ENCODE results near the gene ODF4.
"Not testable (repeated sequence)": the region's sequence is repeated elsewhere in the genome, so short reads cannot be mapped to it uniquely, and the experiment has no call there.

The ODF4 gene

DNA sequence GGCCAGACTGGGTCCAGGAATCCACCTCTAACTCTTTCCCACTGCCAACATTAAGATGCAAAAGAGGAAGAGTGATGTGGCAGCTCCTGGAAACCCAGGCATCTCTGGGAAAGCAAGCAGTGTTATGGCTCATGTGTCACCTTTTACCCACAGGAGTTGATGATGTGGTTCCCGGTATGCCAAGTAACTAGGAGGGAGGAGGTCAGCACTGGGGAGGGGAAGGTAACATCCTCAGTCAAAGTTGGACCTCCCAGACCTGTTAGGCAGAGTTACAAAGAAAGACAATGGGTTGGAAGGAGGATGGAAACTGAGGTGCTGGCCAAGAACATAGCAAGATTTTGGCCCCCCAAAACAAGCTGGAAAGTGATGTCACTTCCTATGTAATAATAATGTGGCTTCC, 25.5 kb downstream of the ODF4 start:
- no peak overlapping the region for H3K4me3 ChIP-seq (replicated peaks in 1 of 2; ENCODE audit: low read depth in 2 of 2, low read length in 2 of 2)
- peak; percentile 61 to 64 for DNase-seq (ENCODE audit: low read depth in 2 of 2)
- no peak for TF ChIP-seq CTCF (IDR thresholded peaks at IDR 0.05; ENCODE audit: low read depth, low read length)

- no peak overlapping the region for H3K4me3 ChIP-seq (replicated peaks in 1 of 2; ENCODE audit: low read depth in 2 of 2, low read length in 2 of 2)
- DNase-seq (ENCODE audit: low read depth in 2 of 2), result peak; percentile 92 to 95
- TF ChIP-seq CTCF (IDR thresholded peaks at IDR 0.05; ENCODE audit: low read depth, low read length), result no peak
Observed at GRCh38 chr17:8366231-8366630, 26.6 kb downstream of the ODF4 start.

GRCh38 chr17:8368193-8368592, 28.6 kb downstream of the ODF4 start:
- no peak overlapping the region for H3K4me3 ChIP-seq (replicated peaks in 1 of 2; ENCODE audit: low read depth in 2 of 2, low read length in 2 of 2)
- no peak for TF ChIP-seq CTCF (IDR thresholded peaks at IDR 0.05; ENCODE audit: low read depth, low read length)
- DNase-seq (ENCODE audit: low read depth in 2 of 2), result no peak

- no peak overlapping the region for H3K4me3 ChIP-seq (replicated peaks in 1 of 2; ENCODE audit: low read depth in 2 of 2, low read length in 2 of 2)
- DNase-seq (ENCODE audit: low read depth in 2 of 2), result no peak
- TF ChIP-seq CTCF (IDR thresholded peaks at IDR 0.05; ENCODE audit: low read depth, low read length), result no peak
Observed at GRCh38 chr17:8369944-8370343, 30.3 kb downstream of the ODF4 start.

GRCh38 chr17:8371786-8372185, 32.1 kb downstream of the ODF4 start:
- TF ChIP-seq CTCF (IDR thresholded peaks at IDR 0.05; ENCODE audit: low read depth, low read length), result no peak
- no peak for DNase-seq (ENCODE audit: low read depth in 2 of 2)
- H3K4me3 ChIP-seq (replicated peaks in 1 of 2; ENCODE audit: low read depth in 2 of 2, low read length in 2 of 2), result no peak overlapping the region

DNA sequence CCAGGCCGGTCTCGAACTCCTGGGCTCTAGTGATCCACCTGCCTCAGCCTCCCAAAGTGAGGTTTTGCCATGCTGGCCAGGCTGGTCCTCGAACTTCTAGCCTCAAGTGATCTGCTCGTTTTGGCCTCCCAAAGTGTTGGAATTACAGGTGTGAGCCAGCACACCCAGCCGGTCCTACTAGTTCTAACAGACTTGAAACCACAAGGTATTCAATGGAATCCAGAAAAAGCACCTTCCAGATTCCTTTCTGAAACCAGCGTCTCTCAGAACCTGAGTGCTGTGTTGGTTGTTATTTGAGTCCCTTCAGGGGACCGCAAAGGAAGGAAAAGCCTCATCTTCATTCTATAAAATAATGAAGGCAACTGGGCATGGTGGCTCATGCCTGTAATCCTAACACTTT, 32.8 kb downstream of the ODF4 start:
- DNase-seq (ENCODE audit: low read depth in 2 of 2), result no peak
- H3K4me3 ChIP-seq (replicated peaks in 1 of 2; ENCODE audit: low read depth in 2 of 2, low read length in 2 of 2), result no peak overlapping the region
- no peak for TF ChIP-seq CTCF (IDR thresholded peaks at IDR 0.05; ENCODE audit: low read depth, low read length)

GRCh38 chr17:8373856-8374255, 34.2 kb downstream of the ODF4 start:
- not testable (repeated sequence) for H3K4me3 ChIP-seq (replicated peaks in 1 of 2; ENCODE audit: low read depth in 2 of 2, low read length in 2 of 2); DNase-seq (ENCODE audit: low read depth in 2 of 2)

Measured in cardiac fibroblast (primary cell).